GM12878 (cell line): ENCODE data around the gene NKD1. TPM values are rescaled to one million over a fixed set of nuclear protein-coding genes. Genes with fewer than 3 reads are reported as not detected.

ENCODE experiments used
- ATAC-seq: fragments of 200-7000 bp; cut with Tn5 transposase; 3 replicates; pipeline ENCODE4 v1.9.1; 2020; ENCODE audit warnings: mild to moderate bottlenecking, moderate library complexity
- BruUV-seq: library from RNA; stranded (reverse); fragments of 400-500 nt; replicated peaks from 2 replicates; lab custom pipeline; 2021; lab: Mats Ljungman, UMichigan
- CTCF ChIA-PET: fragments of 300-600 bp; sonication (Branson Sonifier 250); formaldehyde crosslinking; extraction: SDS; loops from one replicate; lab custom pipeline; 2021; ENCODE audit warnings: inconsistent platforms; lab: Yijun Ruan, JAX
- POLR2A ChIA-PET: fragments of 350-600 bp; formaldehyde crosslinking; extraction: SDS; loops from one replicate; lab custom pipeline; 2021; ENCODE audit warnings: inconsistent platforms; lab: Charles Lee
- RAD21 ChIA-PET: fragments of 300-600 bp; sonication (Branson Sonifier 250); formaldehyde crosslinking; loops from one replicate; lab custom pipeline; 2023; ENCODE audit warnings: antibody characterized with exemption; ENCODE audit not compliant: unreplicated experiment; lab: Charles Lee
- SMC1A ChIA-PET: fragments of 300-600 bp; sonication (Branson Sonifier 250); formaldehyde crosslinking; loops from one replicate; lab custom pipeline; 2023; ENCODE audit not compliant: unreplicated experiment, uncharacterized antibody; lab: Charles Lee
- DNase-seq: peaks from one replicate; pipeline ENCODE4 v3.0.0-alpha.2; 2011; ENCODE audit warnings: low read depth, low spot score
- FAIRE-seq: peaks from 3 replicates; lab custom pipeline; 2011; peaks lifted over from hg19 to GRCh38; lab: Jason Lieb, UNC
- H2AFZ ChIP-seq: 2 replicates; pipeline ENCODE4 v1.6.0; 2011; ENCODE audit warnings: low read depth, low read length, control low read depth; ENCODE audit not compliant: control insufficient read depth
- H3K27ac ChIP-seq: 2 replicates; pipeline ENCODE4 v1.5.1; 2011; ENCODE audit warnings: control low read depth; ENCODE audit not compliant: control insufficient read depth, insufficient read depth
- H3K27me3 ChIP-seq, 2 experiments: replicated peaks in 1 of 2; 2 replicates each; pipeline versions ENCODE4 v1.6.0 to v1.6.1; 2011; ENCODE audit warnings: low read length in 1 of 2; ENCODE audit not compliant: control insufficient read depth in 2 of 2, insufficient read depth in 2 of 2
- H3K36me3 ChIP-seq, 2 experiments: 2 replicates each; pipeline ENCODE4 v1.5.1; 2011; ENCODE audit warnings: low read length in 1 of 2; ENCODE audit not compliant: control insufficient read depth in 2 of 2, insufficient read depth in 2 of 2
- H3K4me1 ChIP-seq: 2 replicates; pipeline ENCODE4 v1.6.1; 2011; ENCODE audit warnings: mild to moderate bottlenecking, low read length, moderate library complexity, mixed read lengths; ENCODE audit not compliant: control insufficient read depth, insufficient read depth
- H3K4me2 ChIP-seq: 2 replicates; pipeline ENCODE4 v1.6.0; 2011; ENCODE audit warnings: control low read depth; ENCODE audit not compliant: control insufficient read depth, insufficient read depth
- H3K4me3 ChIP-seq: fragments of 200-600 bp; sonication (generic); 2 replicates; pipeline ENCODE4 v1.5.1; 2016
- H3K79me2 ChIP-seq: 2 replicates; pipeline ENCODE4 v1.6.0; 2011; ENCODE audit warnings: low read length; ENCODE audit not compliant: control insufficient read depth, insufficient read depth
- H3K9ac ChIP-seq: 2 replicates; pipeline ENCODE4 v1.8.0; 2011; ENCODE audit warnings: low read length, control low read depth, mixed read lengths; ENCODE audit not compliant: control insufficient read depth, insufficient read depth
- H3K9me3 ChIP-seq: replicated peaks from 3 replicates; pipeline ENCODE4 v1.5.1; 2011; ENCODE audit warnings: mild to moderate bottlenecking, low read length; ENCODE audit not compliant: control insufficient read depth, insufficient read depth
- H4K20me1 ChIP-seq: 2 replicates; pipeline ENCODE4 v1.6.0; 2011; ENCODE audit not compliant: control insufficient read depth, insufficient read depth
- BCL11A ChIP-seq: IDR thresholded peaks from 2 replicates; pipeline ENCODE4 v1.6.1; 2011; ENCODE audit warnings: low read depth, low read length
- CHD2 ChIP-seq: IDR thresholded peaks from 2 replicates; pipeline ENCODE4 v1.6.1; 2011; ENCODE audit warnings: low read depth, low read length, improper control_type of control experiment, borderline replicate concordance
- HDAC2 ChIP-seq: fragments of 200-600 bp; sonication (generic); IDR thresholded peaks from 2 replicates; pipeline ENCODE4 v1.6.1; 2017
- KDM1A ChIP-seq: fragments of 200-600 bp; sonication (generic); IDR thresholded peaks from 2 replicates; pipeline ENCODE4 v1.6.1; 2016; ENCODE audit warnings: borderline replicate concordance
- NBN ChIP-seq: fragments of 450-650 bp; IDR thresholded peaks from 2 replicates; pipeline ENCODE4 v1.6.1; 2016
- NFIC ChIP-seq: IDR thresholded peaks from 2 replicates; pipeline ENCODE4 v1.6.1; 2012; ENCODE audit warnings: low read depth, mild to moderate bottlenecking, inconsistent platforms, low read length, moderate library complexity
- NRF1 ChIP-seq: conservative IDR thresholded peaks from 2 replicates; pipeline ENCODE4 v1.6.1; 2011; ENCODE audit warnings: mild to moderate bottlenecking, low read depth, low read length, improper control_type of control experiment
- PAX5 ChIP-seq: IDR thresholded peaks from 2 replicates; pipeline ENCODE4 v1.6.1; 2011; ENCODE audit warnings: low read depth, low read length, borderline replicate concordance
- POU2F2 ChIP-seq: IDR thresholded peaks from 3 replicates; pipeline ENCODE4 v1.6.1; 2011; ENCODE audit warnings: low read depth, mild to moderate bottlenecking, low read length, borderline replicate concordance
- RCOR1 ChIP-seq: conservative IDR thresholded peaks from 2 replicates; pipeline ENCODE4 v1.6.1; 2012; ENCODE audit warnings: low read depth, low read length, improper control_type of control experiment
- SMC3 ChIP-seq: IDR thresholded peaks from 2 replicates; pipeline ENCODE4 v1.6.1; 2011; ENCODE audit warnings: low read length, improper control_type of control experiment, borderline replicate concordance
- SREBF2 ChIP-seq: IDR thresholded peaks from 2 replicates; pipeline ENCODE4 v1.6.1; 2012; ENCODE audit warnings: mild to moderate bottlenecking, low read length
- ZSCAN29 ChIP-seq: fragments of 450-650 bp; IDR thresholded peaks from 2 replicates; pipeline ENCODE4 v1.6.1; 2017; ENCODE audit warnings: mild to moderate bottlenecking, moderate library complexity
- WGBS: methylation state at CpG from one replicate; pipeline ENCODE4 v1.1.6; 2016; ENCODE audit warnings: low lambda C conversion rate; ENCODE audit not compliant: insufficient replicate concordance, insufficient coverage; ENCODE audit errors: missing lambda C conversion rate; 5-methylcytosine and 5-hydroxymethylcytosine counted together
- in situ Hi-C: fragments of 300-500 bp; cut with MboI; formaldehyde crosslinking; loops from 9 replicates; pipeline ENCODE4 v1.14.3; 2018; ENCODE audit warnings: mixed read lengths
- intact Hi-C: fragments of 100-400 bp; cut with micrococcal nuclease; formaldehyde crosslinking; loops from one replicate; pipeline ENCODE4 v1.14.2; 2022; ENCODE audit not compliant: unreplicated experiment
- polyA plus RNA-seq, 11 experiments: library from polyadenylated mRNA; depleted of rRNA in 4 of 11; unstranded in 6 of 11; stranded (reverse) in 5 of 11; fragments of >200 nt; fragmentation: Nextera tagmentation in 4 of 11; fragmentation: Illumina TruSeq in 1 of 11; extraction: Ambion mirVana in 4 of 11; extraction: Trizol in 1 of 11; gene quantifications; 1 replicate in 1 of 11; 2 replicates in 10 of 11; pipeline versions ENCODE4 v1.2.1 to v1.2.3, GENCODE V29; 2011 to 2016; ENCODE audit warnings: inconsistent platforms in 2 of 11, missing spikeins in 2 of 11, low read depth in 1 of 11
- total RNA-seq, 4 experiments: library from RNA; depleted of rRNA in 3 of 4; stranded (reverse); fragments of >200 nt in 3 of 4; fragmentation: Illumina TruSeq in 1 of 4; extraction: Trizol in 1 of 4; gene quantifications; 2 replicates each; pipeline versions ENCODE4 v1.2.1 to v1.2.3, GENCODE V29; 2013 to 2021
- TF ChIP-seq, protein P1 (sequence below): fragments of 450-650 bp; formaldehyde crosslinking; IDR thresholded peaks from 2 replicates; pipeline ENCODE4 v1.4.0; 2022; ENCODE audit warnings: mild to moderate bottlenecking, moderate library complexity

NKD1 gene
- total and polyA plus RNA-seq, 10 of the 15 experiments (the other 5 are each of a cell fraction or from before 2014, with no cell fraction given) = under 0.01 to 0.49 (median 0.04) TPM; not detected in 2

DNA sequence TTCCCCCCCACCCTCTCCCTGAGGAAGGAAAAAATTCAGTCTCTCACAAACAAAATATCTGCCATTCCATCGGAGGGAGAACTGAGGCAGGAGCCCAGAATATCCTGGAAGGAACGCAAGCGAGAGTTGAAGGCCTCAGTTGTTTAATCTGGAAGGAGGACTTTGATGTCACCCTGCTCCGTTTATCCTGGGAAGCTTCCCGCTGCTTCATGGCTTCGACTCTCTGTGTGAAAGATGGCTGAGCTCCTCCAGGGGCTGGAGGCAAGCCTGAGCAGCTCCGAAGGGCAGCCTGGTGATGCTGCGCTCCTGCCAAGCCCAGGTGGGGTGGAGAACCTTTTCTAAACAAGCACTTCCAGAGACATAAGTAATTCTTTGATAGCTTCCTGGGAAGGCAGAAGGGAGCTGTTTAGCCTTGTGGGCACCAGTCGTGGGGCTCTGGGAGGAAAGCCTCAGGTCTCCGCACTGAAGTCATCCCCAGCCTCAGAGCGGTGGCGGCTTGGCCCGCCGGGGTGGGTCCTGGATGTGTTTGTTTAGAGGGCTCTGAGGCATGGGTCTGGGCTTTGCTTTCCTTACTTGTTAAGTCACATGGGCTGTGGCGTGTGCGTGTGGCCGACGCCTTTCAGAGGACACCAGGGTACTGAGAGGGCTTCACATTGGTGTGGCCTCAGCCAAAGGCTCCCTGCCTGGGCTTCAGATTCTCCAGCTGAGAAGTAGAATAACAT, 7.9 kb downstream of the NKD1 start:
- in situ Hi-C loops = no loop called here
- TF ChIP-seq POU2F2 = no peak
- no peak for TF ChIP-seq ZSCAN29
- no peak for TF ChIP-seq RCOR1
- TF ChIP-seq CHD2 = no peak
- TF ChIP-seq HDAC2 = no peak
- TF ChIP-seq, all 136 proteins: peak for 0
- ATAC-seq (no peak), DNase-seq (no peak), FAIRE-seq (no peak)
- H3K9me3 ChIP-seq = no peaks in the 10 kb centered on the region
- H3K4me2 ChIP-seq = no peak overlapping the region
- intact Hi-C loops = no loop called here
- no peaks in the 10 kb centered on the region for H3K4me1 ChIP-seq
- POLR2A ChIA-PET = interaction anchor here (0.6 kb wide), 1 partner anchor 131 kb away, joined by 5 read pairs; no protein-coding TSS in a partner anchor
- RAD21 ChIA-PET = no interaction called here
- H3K27me3 ChIP-seq = no peaks in the 10 kb centered on the region; a peak in 1 of 4 replicates
- no peak overlapping the region for H3K9ac ChIP-seq
- no peaks in the 10 kb centered on the region for H3K79me2 ChIP-seq
- no TSS peak for BruUV-seq
- H4K20me1 ChIP-seq = no peaks in the 10 kb centered on the region
- no peak overlapping the region for H3K27ac ChIP-seq
- H3K36me3 ChIP-seq = no peaks in the 10 kb centered on the region
- SMC1A ChIA-PET = no interaction called here
- 85% methylated on average over 18 of the region's 18 CpGs for WGBS
- CTCF ChIA-PET = no interaction called here
- H2AFZ ChIP-seq = no peak overlapping the region
- no peak overlapping the region for H3K4me3 ChIP-seq

DNA sequence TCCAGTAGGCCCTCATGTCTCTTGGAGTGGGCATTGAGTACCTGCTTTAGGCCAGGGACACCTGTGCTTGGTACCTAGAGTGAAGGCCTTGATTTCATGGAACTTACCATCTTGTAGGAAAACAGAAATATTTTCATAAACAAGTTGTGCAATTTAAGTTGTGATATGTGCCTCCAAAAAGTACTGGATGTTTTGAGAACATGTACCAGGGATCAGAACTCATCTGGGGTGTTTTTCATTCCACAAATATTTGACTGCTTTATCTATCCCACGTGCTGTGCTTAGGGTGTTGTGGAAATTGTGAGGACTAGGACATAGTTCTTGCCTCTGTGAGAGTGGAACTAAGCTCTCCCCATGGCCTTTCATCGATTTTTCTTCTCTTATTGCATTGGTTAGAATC, 8.8 kb downstream of the NKD1 start:
- Histone ChIP-seq H3K27ac (no peak overlapping the region), H3K4me1 (no peaks in the 10 kb centered on the region), H4K20me1 (no peaks in the 10 kb centered on the region), H2AFZ (no peak overlapping the region), H3K79me2 (no peaks in the 10 kb centered on the region), H3K9ac (no peak overlapping the region), H3K4me3 (no peak overlapping the region), H3K4me2 (no peak overlapping the region), H3K27me3 (no peaks in the 10 kb centered on the region; a peak in 2 of 4 replicates), H3K9me3 (no peaks in the 10 kb centered on the region), H3K36me3 (no peaks in the 10 kb centered on the region)
- 0% methylated on average over 2 of the region's 2 CpGs for WGBS
- RAD21 ChIA-PET = no interaction called here
- SMC1A ChIA-PET = no interaction called here
- no TSS peak for BruUV-seq
- in situ Hi-C loops (no loop called here), intact Hi-C loops (no loop called here)
- POLR2A ChIA-PET = no interaction called here
- DNase-seq (no peak), FAIRE-seq (no peak), ATAC-seq (no peak)
- CTCF ChIA-PET = interaction anchor here (2.5 kb wide), 1 partner anchor 109 kb away, joined by 7 read pairs; no protein-coding TSS in a partner anchor
- TF ChIP-seq KDM1A = no peak
- TF ChIP-seq BCL11A = no peak
- TF ChIP-seq NRF1 = no peak
- TF ChIP-seq SREBF2 = no peak
- TF ChIP-seq SMC3 = no peak
- TF ChIP-seq, protein P1, sequence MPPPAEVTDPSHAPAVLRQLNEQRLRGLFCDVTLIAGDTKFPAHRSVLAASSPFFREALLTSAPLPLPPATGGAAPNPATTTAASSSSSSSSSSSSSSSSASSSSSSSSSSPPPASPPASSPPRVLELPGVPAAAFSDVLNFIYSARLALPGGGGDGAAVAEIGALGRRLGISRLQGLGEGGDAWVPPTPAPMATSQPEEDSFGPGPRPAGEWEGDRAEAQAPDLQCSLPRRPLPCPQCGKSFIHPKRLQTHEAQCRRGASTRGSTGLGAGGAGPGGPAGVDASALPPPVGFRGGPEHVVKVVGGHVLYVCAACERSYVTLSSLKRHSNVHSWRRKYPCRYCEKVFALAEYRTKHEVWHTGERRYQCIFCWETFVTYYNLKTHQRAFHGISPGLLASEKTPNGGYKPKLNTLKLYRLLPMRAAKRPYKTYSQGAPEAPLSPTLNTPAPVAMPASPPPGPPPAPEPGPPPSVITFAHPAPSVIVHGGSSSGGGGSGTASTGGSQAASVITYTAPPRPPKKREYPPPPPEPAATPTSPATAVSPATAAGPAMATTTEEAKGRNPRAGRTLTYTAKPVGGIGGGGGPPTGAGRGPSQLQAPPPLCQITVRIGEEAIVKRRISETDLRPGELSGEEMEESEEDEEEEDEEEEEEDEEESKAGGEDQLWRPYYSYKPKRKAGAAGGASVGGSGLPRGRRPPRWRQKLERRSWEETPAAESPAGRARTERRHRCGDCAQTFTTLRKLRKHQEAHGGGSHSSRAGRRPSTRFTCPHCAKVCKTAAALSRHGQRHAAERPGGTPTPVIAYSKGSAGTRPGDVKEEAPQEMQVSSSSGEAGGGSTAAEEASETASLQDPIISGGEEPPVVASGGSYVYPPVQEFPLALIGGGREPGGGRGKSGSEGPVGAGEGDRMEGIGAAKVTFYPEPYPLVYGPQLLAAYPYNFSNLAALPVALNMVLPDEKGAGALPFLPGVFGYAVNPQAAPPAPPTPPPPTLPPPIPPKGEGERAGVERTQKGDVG (CRISPR knock-in tag) = no peak
- no peak for TF ChIP-seq NBN
- no peak for TF ChIP-seq PAX5
- TF ChIP-seq NFIC = no peak
